Measurements from ENCODE around the gene S100A8. TPM values are rescaled to one million over a fixed set of nuclear protein-coding genes. Genes with fewer than 3 reads are reported as not detected.

S100A8 gene
- total RNA-seq (2013), result 9,750 TPM
- polyA plus RNA-seq (over 10,000 TPM in 2 of 3 donors, 1,000 to 10,000 TPM in 1; 4,193 to 30,135 (median 27,689) TPM), polyA minus RNA-seq (1,212 and 1,277 TPM in 2 replicates), total RNA-seq (142 to 1,659 (median 1,068) reads per million in 11 experiments)

DNA sequence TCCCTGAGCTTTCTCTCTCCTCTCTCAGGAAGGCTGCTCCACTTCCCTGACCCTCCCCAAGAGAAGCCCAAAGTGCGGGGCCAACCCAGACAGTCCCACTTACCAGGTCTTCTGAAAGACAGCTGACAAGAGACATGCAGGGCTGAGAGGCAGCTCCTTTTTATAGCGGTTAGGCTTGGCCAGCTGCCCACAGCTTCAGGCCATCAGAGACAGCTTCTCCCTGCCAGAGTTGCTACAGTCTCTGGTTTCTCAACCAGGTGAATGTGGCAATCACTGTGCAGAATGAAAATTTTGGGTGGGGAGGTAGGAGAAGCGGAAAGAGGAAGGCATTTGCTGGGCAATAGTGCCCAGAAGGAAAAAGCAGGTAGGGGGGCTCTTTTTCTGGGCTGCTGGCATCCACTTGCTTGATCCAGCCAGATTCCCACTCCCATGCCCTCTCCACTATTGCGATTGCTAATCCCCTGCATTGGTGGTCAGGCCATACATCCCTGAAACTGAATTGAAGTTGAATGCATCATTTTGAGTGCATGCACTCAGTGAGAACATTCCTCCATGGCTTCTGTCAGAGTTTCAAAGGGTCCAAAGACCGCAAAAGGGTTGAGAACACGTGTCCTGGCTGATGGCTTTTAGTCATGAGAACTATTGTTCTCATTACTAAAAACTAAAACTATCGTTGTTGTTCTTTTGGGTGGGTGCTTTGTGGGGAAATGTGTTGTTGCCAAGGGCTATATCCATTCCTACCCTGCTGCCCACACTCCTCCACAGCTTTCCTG, at the start of gene S100A8:
S100A8 (minus strand) TSS at position 136 of the 773 bp plus-strand sequence. CDS start 538 bp downstream, outside the sequence.
- Histone ChIP-seq H4K20me1 (ENCODE audit: insufficient read depth, low read length) (peaks cover 10% of the 10 kb centered on the region), H3K27ac (ENCODE audit: low read depth in 1 of 2, low read length in 2 of 2) (peak within 1 kb of the TSS; percentile 79 to 87), H3K27me3 (ENCODE audit: control insufficient read depth in 2 of 2, insufficient read depth in 2 of 2, low read length in 2 of 2) (no peaks in the 10 kb centered on the region), H3K4me3 (replicated peaks in 1 of 3; ENCODE audit: low read depth in 2 of 3, low read length in 3 of 3) (peak within 1 kb of the TSS; percentile 76 to 89 (median 82)), H3K4me1 (ENCODE audit: control insufficient read depth in 1 of 2, insufficient read depth in 2 of 2, low read length in 2 of 2) (peaks cover 73 to 93% of the 10 kb centered on the region in 2 donors), H3K9ac (ENCODE audit: insufficient read depth, low read length, poor library complexity, severe bottlenecking) (peak within 1 kb of the TSS; percentile 70), H3K79me2 (ENCODE audit: insufficient read depth, low read length) (peaks cover 43% of the 10 kb centered on the region), H3K4me2 (replicated peaks; ENCODE audit: extremely low read depth, low read length, poor library complexity, severe bottlenecking) (peak within 1 kb of the TSS; percentile 82), H3K36me3 (replicated peaks in 1 of 2; ENCODE audit: control insufficient read depth in 1 of 2, insufficient read depth in 2 of 2, low read length in 2 of 2) (no peaks in the 10 kb centered on the region), H3K9me3 (replicated peaks in 1 of 2; ENCODE audit: control insufficient read depth in 1 of 2, insufficient read depth in 1 of 2, low read length in 2 of 2) (no peaks in the 10 kb centered on the region), H2AFZ (ENCODE audit: insufficient read depth, low read depth, low read length, poor library complexity, severe bottlenecking) (no peak within 1 kb of the TSS)
- 11% methylated on average over 3 of the region's 7 CpGs for WGBS (ENCODE audit: insufficient coverage)
- Mint-ChIP-seq H3K9me3 (peaks cover 0 to 2% (median 0%) of the 10 kb centered on the region in 7 donors), H3K27me3 (ENCODE audit: low read depth in 3 of 3) (peaks cover 1 to 2% (median 2%) of the 10 kb centered on the region in 3 donors), H3K27ac (peak within 1 kb of the TSS; percentile 97 to 100 (median 99)), H3K4me1 (peaks cover 91% of the 10 kb centered on the region), H3K36me3 (peaks cover 6 to 19% of the 10 kb centered on the region in 2 donors), H3K4me3 (peak within 1 kb of the TSS; percentile 100)
- DNase-seq, result peak; percentile 68 to 95 (median 85)
- intact Hi-C loops (cut with micrococcal nuclease), result no loop called here
- TF ChIP-seq, protein P1, sequence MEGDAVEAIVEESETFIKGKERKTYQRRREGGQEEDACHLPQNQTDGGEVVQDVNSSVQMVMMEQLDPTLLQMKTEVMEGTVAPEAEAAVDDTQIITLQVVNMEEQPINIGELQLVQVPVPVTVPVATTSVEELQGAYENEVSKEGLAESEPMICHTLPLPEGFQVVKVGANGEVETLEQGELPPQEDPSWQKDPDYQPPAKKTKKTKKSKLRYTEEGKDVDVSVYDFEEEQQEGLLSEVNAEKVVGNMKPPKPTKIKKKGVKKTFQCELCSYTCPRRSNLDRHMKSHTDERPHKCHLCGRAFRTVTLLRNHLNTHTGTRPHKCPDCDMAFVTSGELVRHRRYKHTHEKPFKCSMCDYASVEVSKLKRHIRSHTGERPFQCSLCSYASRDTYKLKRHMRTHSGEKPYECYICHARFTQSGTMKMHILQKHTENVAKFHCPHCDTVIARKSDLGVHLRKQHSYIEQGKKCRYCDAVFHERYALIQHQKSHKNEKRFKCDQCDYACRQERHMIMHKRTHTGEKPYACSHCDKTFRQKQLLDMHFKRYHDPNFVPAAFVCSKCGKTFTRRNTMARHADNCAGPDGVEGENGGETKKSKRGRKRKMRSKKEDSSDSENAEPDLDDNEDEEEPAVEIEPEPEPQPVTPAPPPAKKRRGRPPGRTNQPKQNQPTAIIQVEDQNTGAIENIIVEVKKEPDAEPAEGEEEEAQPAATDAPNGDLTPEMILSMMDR (IDR thresholded peaks at IDR 0.05), result no peak

DNA sequence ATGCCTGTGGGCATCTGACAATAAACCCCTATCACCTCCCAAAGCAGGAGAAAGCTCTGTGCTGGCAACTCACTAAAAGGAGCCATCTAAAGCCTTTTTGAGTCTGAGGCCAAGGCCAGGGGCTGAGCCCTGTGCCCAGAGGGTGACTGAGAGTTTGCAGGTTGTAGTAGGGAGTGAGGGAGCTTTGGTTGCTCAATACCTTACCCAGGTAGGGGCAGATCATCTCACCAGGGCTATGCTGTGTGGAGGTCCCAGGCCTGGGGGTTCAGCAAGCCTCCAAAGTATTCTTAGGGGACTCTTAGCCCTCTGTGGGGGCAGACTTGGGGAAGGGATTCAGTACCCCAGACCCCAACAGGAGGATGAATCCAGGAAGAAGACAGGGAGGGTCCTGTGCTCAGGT, 48.4 kb upstream of the S100A8 start:
- intact Hi-C loops (cut with micrococcal nuclease), result no loop called here
- TF ChIP-seq, protein P1 (IDR thresholded peaks at IDR 0.05), result no peak
- Histone ChIP-seq H3K27me3 (ENCODE audit: control insufficient read depth in 2 of 2, insufficient read depth in 2 of 2, low read length in 2 of 2) (no peaks in the 10 kb centered on the region), H2AFZ (ENCODE audit: insufficient read depth, low read depth, low read length, poor library complexity, severe bottlenecking) (no peak overlapping the region), H4K20me1 (ENCODE audit: insufficient read depth, low read length) (no peaks in the 10 kb centered on the region), H3K4me3 (replicated peaks in 1 of 3; ENCODE audit: low read depth in 2 of 3, low read length in 3 of 3) (no peak overlapping the region), H3K79me2 (ENCODE audit: insufficient read depth, low read length) (no peaks in the 10 kb centered on the region), H3K9ac (ENCODE audit: insufficient read depth, low read length, poor library complexity, severe bottlenecking) (no peak overlapping the region), H3K9me3 (replicated peaks in 1 of 2; ENCODE audit: control insufficient read depth in 1 of 2, insufficient read depth in 1 of 2, low read length in 2 of 2) (no peaks in the 10 kb centered on the region), H3K27ac (ENCODE audit: low read depth in 1 of 2, low read length in 2 of 2) (no peak overlapping the region), H3K4me2 (replicated peaks; ENCODE audit: extremely low read depth, low read length, poor library complexity, severe bottlenecking) (no peak overlapping the region), H3K36me3 (replicated peaks in 1 of 2; ENCODE audit: control insufficient read depth in 1 of 2, insufficient read depth in 2 of 2, low read length in 2 of 2) (no peaks in the 10 kb centered on the region), H3K4me1 (ENCODE audit: control insufficient read depth in 1 of 2, insufficient read depth in 2 of 2, low read length in 2 of 2) (peaks cover 0 to 9% of the 10 kb centered on the region in 2 donors)
- H3K27me3 Mint-ChIP-seq (ENCODE audit: low read depth in 3 of 3), result peaks cover 2 to 15% (median 8%) of the 10 kb centered on the region in 3 donors
- H3K27ac Mint-ChIP-seq, result no peak overlapping the region
- no peaks in the 10 kb centered on the region for H3K36me3 Mint-ChIP-seq
- no peaks in the 10 kb centered on the region for H3K9me3 Mint-ChIP-seq
- no peak for DNase-seq
- H3K4me1 Mint-ChIP-seq, result peaks cover 3% of the 10 kb centered on the region
- H3K4me3 Mint-ChIP-seq, result no peak overlapping the region

Data from CD14-positive monocyte (primary cell).